ENCODE results near the gene CYSTM1. TPM values are rescaled to one million over a fixed set of nuclear protein-coding genes. Genes with fewer than 3 reads are reported as not detected.

CYSTM1 gene
- total RNA-seq, 1 donor from 2014 or later = 22.4 TPM

DNA sequence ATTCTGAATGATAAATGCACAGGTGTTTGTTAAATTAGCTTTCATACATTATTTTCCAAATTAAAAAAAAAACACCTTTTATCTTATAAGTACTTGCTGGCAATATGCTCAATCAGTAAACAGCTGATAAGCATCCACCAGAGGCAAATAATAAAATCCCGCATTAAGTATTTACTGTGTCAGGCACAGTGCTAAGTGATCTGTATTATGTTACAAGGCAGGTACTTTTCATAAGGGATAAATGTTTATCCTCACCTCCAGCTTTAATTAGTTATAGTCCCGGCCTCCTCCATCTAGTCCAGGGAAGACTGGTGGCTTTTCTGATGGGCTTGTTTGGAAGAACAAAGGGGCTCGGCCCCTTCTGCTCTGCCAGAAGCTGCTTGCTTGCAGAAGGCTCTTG lies 87.9 kb downstream of the CYSTM1 start:
- DNase-seq (ENCODE audit: low read depth) (no peak), FAIRE-seq (no peak)
- TF ChIP-seq, protein P1, sequence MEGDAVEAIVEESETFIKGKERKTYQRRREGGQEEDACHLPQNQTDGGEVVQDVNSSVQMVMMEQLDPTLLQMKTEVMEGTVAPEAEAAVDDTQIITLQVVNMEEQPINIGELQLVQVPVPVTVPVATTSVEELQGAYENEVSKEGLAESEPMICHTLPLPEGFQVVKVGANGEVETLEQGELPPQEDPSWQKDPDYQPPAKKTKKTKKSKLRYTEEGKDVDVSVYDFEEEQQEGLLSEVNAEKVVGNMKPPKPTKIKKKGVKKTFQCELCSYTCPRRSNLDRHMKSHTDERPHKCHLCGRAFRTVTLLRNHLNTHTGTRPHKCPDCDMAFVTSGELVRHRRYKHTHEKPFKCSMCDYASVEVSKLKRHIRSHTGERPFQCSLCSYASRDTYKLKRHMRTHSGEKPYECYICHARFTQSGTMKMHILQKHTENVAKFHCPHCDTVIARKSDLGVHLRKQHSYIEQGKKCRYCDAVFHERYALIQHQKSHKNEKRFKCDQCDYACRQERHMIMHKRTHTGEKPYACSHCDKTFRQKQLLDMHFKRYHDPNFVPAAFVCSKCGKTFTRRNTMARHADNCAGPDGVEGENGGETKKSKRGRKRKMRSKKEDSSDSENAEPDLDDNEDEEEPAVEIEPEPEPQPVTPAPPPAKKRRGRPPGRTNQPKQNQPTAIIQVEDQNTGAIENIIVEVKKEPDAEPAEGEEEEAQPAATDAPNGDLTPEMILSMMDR (IDR thresholded peaks at IDR 0.05; ENCODE audit: insufficient read depth, low read length, severe bottlenecking) = no peak
- Histone ChIP-seq H3K27me3 (ENCODE audit: control insufficient read depth, insufficient read depth, low read length) (no peaks in the 10 kb centered on the region), H3K36me3 (ENCODE audit: control insufficient read depth, insufficient read depth, low read length) (no peaks in the 10 kb centered on the region), H3K4me3 (ENCODE audit: low read depth, low read length) (no peak overlapping the region)

GRCh38 chr5:140265845-140266244 lies 90.9 kb downstream of the CYSTM1 start:
- H3K36me3 ChIP-seq (ENCODE audit: control insufficient read depth, insufficient read depth, low read length) = no peaks in the 10 kb centered on the region
- no peak overlapping the region for H3K4me3 ChIP-seq (ENCODE audit: low read depth, low read length)
- H3K27me3 ChIP-seq (ENCODE audit: control insufficient read depth, insufficient read depth, low read length) = no peaks in the 10 kb centered on the region
- FAIRE-seq (no peak), DNase-seq (ENCODE audit: low read depth) (no peak)
- TF ChIP-seq, protein P1 (IDR thresholded peaks at IDR 0.05; ENCODE audit: insufficient read depth, low read length, severe bottlenecking) = no peak

DNA sequence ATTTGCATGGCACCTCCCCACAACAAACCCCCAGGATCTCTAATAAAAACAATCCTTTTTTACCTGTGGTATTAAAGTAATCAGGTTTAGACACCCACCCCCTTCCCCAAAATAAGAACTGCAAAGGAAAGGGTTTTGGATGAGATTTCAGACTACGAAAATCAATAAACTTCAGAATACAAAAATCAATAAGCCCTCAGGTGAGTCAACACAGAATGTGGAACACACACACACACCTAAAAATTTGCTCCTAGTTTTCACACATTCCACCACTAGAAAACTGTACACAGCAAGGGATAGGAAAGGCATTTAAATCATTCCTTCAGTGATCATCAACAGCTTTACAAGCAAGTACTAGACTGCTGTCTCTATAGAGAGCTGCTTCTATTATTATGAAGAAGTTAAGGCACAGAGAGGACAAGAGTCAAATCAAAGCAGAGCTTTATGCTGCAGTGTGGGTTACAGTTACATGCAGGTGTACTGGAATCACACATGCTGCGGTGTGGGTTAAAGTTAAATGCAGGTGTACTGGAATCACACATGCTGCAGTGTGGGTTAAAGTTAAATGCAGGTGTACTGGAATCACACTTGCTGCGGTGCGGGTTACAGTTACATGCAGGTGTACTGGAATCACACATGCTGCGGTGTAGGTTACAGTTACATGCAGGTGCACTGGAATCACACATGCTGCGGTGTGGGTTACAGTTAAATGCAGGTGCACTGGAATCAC lies 91.6 kb downstream of the CYSTM1 start:
- TF ChIP-seq, protein P1 (IDR thresholded peaks at IDR 0.05; ENCODE audit: insufficient read depth, low read length, severe bottlenecking) = no peak

GRCh38 chr5:140267201-140267540 lies 92.2 kb downstream of the CYSTM1 start:
- TF ChIP-seq, protein P1 (IDR thresholded peaks at IDR 0.05; ENCODE audit: insufficient read depth, low read length, severe bottlenecking) = no peak
- Histone ChIP-seq H3K36me3 (ENCODE audit: control insufficient read depth, insufficient read depth, low read length) (no peaks in the 10 kb centered on the region), H3K27me3 (ENCODE audit: control insufficient read depth, insufficient read depth, low read length) (no peaks in the 10 kb centered on the region), H3K4me3 (ENCODE audit: low read depth, low read length) (no peak overlapping the region)
- FAIRE-seq (no peak), DNase-seq (ENCODE audit: low read depth) (no peak)

More for the DNA sequence above, 91.6 kb downstream of the CYSTM1 start:
- FAIRE-seq (peak; percentile 94), DNase-seq (ENCODE audit: low read depth) (no peak)
- H3K4me3 ChIP-seq (ENCODE audit: low read depth, low read length) = no peak overlapping the region
- no peaks in the 10 kb centered on the region for H3K27me3 ChIP-seq (ENCODE audit: control insufficient read depth, insufficient read depth, low read length)
- no peaks in the 10 kb centered on the region for H3K36me3 ChIP-seq (ENCODE audit: control insufficient read depth, insufficient read depth, low read length)

DNA sequence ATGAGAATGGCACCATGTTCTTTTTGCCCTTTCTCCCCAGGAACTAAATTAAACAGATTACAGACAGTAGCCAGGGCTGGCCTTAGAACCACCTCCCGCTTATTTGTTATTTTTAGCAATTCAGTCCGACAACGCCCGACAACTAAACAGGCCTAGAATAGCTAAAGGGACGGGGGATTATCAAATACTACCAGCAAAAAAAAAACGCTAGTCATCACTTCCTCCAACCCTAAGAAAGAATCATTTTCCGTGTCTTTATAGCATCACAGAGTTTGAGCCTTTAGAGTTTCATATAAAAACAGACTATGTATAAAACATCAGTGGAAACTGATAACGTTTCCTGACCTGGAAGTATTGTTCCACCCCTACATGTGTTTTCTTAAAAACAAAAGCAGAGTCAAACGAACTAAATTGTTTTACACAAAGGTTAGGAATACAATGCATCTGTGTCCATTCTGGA lies 92.6 kb downstream of the CYSTM1 start:
- Histone ChIP-seq H3K4me3 (ENCODE audit: low read depth, low read length) (no peak overlapping the region), H3K36me3 (ENCODE audit: control insufficient read depth, insufficient read depth, low read length) (no peaks in the 10 kb centered on the region), H3K27me3 (ENCODE audit: control insufficient read depth, insufficient read depth, low read length) (no peaks in the 10 kb centered on the region)
- FAIRE-seq (no peak), DNase-seq (ENCODE audit: low read depth) (no peak)
- TF ChIP-seq, protein P1 (IDR thresholded peaks at IDR 0.05; ENCODE audit: insufficient read depth, low read length, severe bottlenecking) = no peak

DNA sequence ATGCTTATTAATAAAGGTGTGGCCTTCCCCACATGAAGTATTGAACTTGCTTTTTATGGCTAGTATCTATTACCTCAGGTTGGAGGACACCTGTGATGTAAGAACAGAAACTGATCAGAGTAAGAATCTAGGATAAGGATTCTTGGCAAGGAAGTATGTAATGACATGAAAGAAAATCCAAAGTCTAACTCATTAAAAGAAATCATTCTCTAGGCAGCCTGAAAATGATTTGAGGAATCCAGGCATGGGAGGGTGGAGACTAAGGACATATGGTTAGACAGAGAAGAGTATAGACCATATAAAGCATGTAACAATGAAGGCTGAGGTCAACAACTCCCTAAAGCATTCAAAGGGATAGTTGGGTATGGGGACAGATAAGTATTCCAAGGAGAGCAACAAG lies 95.0 kb downstream of the CYSTM1 start:
- no peak overlapping the region for H3K4me3 ChIP-seq (ENCODE audit: low read depth, low read length)
- DNase-seq (ENCODE audit: low read depth) = no peak
- no peaks in the 10 kb centered on the region for H3K36me3 ChIP-seq (ENCODE audit: control insufficient read depth, insufficient read depth, low read length)
- no peak for FAIRE-seq
- TF ChIP-seq, protein P1 (IDR thresholded peaks at IDR 0.05; ENCODE audit: insufficient read depth, low read length, severe bottlenecking) = no peak
- no peaks in the 10 kb centered on the region for H3K27me3 ChIP-seq (ENCODE audit: control insufficient read depth, insufficient read depth, low read length)
